ENCODE measurements around the gene CDC42SE1.
A peak's percentile ranks its signal among the peaks of the same experiment; 100 is the strongest.

- TF ChIP-seq, protein P1, sequence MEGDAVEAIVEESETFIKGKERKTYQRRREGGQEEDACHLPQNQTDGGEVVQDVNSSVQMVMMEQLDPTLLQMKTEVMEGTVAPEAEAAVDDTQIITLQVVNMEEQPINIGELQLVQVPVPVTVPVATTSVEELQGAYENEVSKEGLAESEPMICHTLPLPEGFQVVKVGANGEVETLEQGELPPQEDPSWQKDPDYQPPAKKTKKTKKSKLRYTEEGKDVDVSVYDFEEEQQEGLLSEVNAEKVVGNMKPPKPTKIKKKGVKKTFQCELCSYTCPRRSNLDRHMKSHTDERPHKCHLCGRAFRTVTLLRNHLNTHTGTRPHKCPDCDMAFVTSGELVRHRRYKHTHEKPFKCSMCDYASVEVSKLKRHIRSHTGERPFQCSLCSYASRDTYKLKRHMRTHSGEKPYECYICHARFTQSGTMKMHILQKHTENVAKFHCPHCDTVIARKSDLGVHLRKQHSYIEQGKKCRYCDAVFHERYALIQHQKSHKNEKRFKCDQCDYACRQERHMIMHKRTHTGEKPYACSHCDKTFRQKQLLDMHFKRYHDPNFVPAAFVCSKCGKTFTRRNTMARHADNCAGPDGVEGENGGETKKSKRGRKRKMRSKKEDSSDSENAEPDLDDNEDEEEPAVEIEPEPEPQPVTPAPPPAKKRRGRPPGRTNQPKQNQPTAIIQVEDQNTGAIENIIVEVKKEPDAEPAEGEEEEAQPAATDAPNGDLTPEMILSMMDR (conservative IDR thresholded peaks at IDR 0.05), result peak; percentile 72
- TF ChIP-seq EZH2 (IDR thresholded peaks at IDR 0.05; ENCODE audit: low read depth), result no peak
Measured at GRCh38 chr1:151059109-151060006, at the start of gene CDC42SE1.

All from PC-9 (cell line).